NCI-H82 (cell line): ENCODE measurements around the gene ST7.

Experiments used
- DNase-seq: peaks from one replicate; lab custom pipeline; 2025; lab: John Stamatoyannopoulos, UW

The ST7 gene

DNA sequence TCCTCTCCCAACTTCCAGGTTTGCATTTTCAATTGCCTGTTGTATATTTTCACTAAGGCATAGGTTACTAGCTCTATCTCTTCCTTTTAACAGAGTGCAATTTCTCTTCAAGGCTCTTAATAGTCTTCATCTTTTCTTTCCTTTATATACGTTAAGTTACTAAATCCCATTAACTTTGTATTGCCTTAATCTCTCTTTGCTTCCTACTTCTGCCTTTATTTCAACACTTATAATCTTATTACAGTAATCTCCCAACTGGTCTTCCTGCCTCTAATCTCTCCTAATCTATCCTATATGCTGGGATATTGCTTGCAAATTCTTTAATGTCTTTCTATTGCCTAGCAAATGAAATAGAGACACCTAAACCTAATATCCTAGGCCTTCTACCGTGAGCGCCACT is 26.1 kb downstream of the ST7 start:
- DNase-seq, result peak; percentile 90

DNA sequence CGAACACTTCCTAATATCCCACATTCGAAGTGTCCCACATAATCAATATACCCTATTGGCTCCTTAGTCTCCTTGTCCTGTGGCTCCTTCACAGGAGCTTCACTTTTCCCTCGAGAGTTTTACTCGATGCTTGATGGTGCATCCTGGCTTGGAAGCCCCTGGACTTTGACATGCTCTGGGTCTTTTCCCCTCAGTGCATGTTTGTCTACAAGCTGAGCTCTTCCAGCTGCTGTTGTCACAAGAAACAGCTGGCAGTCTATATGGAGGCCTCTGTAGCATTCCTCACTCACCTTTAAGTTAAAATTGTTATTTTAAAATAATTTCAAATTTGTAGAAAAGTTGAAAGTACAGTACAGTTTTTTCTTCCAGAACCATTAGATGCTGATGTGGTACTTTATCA is 27.1 kb downstream of the ST7 start:
- DNase-seq, result no peak

DNA sequence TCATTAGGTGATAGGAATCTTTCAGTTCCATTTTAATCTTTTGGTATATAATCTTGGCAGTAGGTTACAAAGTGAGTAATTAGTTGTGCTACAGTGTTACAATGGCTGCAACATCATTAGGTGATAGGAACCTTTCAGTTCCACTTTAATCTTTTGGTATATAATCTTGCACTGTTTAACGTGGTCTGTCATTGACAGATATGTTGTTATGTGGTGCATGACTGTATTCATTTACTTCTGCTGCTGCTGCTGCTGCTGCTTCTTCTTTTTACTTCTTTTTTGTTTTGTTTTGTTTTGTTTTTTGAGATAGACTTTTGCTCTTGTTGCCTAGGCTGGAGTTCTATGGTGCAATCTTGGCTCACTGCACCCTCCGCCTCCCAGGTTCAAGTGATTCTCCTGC is 28.6 kb downstream of the ST7 start:
- no peak for DNase-seq

- no peak for DNase-seq
These were observed 31.2 kb downstream of the ST7 start for GRCh38 chr7:116984511-116984910.

GRCh38 chr7:116984917-116985316 is 31.6 kb downstream of the ST7 start:
- DNase-seq, result peak; percentile 38

GRCh38 chr7:116985575-116985974 is 32.3 kb downstream of the ST7 start:
- no peak for DNase-seq

- no peak for DNase-seq
These were observed 33.6 kb downstream of the ST7 start for GRCh38 chr7:116986611-116987565.

DNA sequence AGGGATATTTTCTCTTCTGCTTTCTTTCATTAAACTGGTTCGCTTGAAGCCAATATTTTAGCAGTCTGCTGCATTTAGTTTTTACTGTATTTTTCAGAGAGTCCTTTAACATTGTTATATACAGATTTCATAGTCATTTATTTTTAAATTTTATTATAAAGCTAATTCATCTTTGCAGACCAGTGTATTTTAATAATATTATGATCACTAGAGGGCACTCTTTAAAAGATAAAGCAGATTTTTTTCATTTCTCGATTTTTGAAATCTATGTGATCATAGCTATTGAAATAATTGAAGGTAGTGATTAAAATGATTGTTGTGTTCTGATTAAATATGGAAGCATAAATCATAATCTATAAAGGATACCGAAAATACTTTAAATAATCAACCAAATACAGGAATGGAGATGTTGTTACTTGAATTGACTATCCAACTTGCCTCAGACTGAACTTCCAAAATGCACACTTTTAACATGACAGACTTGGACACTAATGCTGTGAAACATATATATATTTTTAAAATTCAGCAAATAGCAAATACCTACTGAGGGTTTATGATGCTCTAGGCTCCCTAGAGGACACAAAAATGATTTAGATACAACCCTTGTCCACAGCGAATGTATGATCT is 35.2 kb downstream of the ST7 start:
- DNase-seq, result no peak

DNA sequence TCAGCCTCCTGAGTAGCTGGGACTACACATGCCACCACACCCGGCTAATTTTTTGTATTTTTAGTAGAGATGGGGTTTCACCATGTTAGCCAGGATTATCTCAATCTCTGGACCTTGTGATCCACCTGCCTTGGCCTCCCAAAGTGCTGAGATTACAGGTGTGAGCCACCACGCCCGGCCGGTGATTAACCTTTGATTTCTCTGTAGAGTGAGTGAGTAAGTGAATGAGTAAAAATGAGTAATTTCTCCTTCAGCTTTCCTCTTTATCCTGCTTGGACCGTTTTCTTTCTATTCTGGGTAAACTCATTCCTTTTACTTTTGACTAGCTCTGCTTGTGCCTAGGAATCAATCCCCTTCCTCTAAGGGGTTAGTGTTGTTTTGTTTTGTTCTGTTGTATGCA is 36.8 kb downstream of the ST7 start:
- no peak for DNase-seq

DNA sequence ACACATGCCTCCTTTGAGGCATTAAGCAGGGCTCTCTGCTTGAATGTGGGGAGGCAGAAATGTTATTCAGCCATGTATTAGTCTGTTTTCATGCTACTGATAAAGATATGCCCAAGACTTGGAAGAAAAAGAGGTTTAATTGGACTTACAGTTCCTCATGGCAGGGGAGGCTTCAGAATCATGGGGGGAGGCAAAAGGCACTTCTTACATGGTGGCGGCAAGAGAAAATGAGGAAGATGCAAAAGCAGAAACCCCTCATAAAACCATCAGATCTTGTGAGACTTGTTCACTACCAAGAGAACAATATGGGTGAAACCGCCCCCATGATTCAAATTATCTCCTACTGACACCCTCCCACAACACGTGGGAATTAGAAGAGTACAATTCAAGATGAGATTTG is 37.9 kb downstream of the ST7 start:
- DNase-seq, result no peak

GRCh38 chr7:116994611-116995010 is 41.3 kb downstream of the ST7 start:
- no peak for DNase-seq

DNA sequence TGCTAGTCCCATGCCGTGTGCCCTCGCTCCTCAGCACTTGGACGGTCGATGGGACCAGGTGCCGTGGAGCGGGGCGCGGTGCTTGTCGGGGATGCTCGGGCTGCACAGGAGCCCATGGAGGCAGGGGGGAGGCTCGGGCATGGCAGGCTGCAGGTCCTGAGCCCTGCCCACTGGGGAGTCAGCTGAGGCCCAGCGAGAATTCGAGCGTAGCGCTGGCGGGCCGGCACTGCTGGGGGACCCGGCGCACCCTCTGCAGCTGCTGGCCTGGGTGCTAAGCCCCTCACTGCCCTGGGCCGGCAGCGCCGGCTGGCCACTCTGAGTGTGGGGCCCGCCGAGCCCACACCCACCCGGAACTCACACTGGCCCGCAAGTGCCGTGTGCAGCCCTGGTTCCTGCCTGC is 44.7 kb downstream of the ST7 start:
- no peak for DNase-seq

- DNase-seq, result no peak
These were observed 45.4 kb downstream of the ST7 start for GRCh38 chr7:116998567-116999175.

- no peak for DNase-seq
These were observed 46.0 kb downstream of the ST7 start for GRCh38 chr7:116999311-116999710.

DNA sequence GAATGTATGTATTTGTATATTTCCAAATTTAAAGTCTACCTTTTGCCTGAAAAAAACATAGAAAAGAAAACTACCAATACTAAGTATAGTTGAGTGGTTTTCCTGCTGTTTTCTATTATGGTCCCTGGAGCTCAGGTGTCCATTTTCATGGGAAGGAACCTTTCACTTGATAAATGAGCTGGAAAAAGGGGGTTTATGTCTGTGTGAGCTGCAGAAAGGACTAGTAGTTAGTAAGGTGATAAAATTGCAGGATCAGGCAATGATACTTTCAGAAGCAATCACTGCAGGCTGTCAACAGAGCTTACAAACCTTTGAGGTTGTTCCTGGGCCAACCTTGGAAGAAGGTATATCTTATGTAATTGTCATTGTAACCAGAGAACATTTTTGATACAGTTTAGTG is 48.0 kb downstream of the ST7 start:
- DNase-seq, result no peak

DNA sequence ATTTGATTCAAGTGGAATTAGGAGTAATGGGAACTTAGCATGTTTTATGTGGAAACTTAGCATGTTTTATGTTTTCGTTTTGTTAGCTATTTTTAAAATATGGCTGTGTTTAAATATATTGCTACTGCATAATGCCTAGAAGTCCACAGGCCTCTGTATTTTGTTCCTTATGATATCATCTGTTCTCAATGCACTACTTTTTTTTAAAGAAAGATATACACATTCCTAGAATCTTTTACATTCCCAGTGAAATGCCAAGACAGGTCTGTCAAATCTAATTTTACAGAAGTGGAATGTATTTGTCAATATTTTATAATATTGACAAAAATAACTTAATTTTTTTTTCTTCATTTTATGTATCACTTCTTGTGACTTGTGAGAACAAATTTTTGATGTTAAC is 51.6 kb downstream of the ST7 start:
- DNase-seq, result no peak

DNA sequence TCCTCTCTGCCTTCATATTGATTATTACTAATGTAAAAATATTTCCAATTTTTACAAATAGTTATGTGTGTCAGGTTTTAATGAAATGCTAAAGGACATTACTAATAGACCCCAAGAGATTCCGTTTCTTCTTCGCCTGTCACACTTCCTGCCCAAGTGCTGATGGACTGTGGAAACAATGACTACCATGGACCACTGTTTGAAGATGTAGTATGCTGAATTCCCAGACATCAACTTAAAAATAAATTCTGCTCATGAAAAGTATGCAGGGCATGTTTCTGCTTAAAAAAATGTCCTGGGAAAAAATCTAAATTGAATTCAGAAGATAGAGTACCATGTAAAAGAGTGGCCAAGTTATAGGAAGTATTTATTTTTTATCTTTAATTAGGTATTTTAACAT is 52.1 kb downstream of the ST7 start:
- no peak for DNase-seq

GRCh38 chr7:117006907-117007684 is 53.8 kb downstream of the ST7 start:
- no peak for DNase-seq

GRCh38 chr7:117008118-117008885 is 55.0 kb downstream of the ST7 start:
- DNase-seq, result no peak

DNA sequence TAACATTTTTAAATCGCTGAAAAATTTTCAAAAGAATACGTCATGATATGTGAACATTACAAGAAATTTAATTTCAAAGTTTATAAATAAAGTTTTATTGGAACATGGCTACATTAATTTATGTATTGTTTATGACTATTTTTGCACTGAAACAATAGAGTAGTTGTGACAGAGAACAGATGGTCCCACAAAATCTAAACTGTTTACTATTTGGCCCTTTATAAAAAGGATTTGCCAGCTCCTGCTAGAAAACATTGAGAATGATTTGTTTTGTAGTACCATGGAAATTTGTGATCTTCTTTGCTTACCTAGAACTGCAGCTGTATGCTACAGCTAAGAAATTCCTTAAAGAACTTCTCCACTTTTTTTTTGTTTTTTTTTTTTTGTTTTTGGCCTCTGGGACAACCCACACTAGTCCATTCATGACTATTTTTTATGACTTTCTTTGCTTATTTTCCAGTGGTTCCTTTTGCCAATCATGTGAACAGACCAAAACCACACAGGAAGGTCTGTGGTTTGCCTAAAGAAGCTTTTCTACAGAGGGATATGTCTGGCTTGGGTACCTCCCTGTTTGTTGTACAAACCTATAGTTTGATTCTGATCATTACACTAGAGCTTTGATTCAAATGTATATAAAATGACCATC is 55.7 kb downstream of the ST7 start:
- DNase-seq, result no peak
